ENCODE results near the gene CDH22. TPM values are rescaled to one million over a fixed set of nuclear protein-coding genes. Genes with fewer than 3 reads are reported as not detected.

CDH22 gene
- total and polyA plus RNA-seq, 10 of the 15 experiments (the other 5 are each of a cell fraction or from before 2014, with no cell fraction given): not detected

DNA sequence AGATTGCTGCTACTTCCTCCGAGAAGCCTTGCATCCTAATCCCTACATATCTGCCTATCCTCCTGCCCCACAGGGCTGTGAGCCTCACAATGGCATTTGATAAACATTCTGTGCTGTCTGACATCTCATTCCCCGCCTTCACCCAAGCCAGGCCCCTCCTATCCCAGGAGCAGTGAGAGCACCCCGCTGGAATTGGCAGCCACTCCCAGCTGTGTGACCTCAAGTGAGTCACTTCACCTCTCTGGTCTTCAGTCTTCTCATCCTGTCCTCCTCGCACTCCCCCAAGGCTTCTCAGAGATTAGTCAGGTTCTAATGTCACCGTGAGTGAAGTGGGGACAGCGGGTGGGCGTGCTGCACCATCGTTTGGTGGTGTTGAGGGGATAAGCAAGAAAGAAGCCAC is 81.7 kb downstream of the CDH22 start (continued):
- TF ChIP-seq CBFB (IDR thresholded peaks at IDR 0.05; ENCODE audit: low read depth): no peak

DNA sequence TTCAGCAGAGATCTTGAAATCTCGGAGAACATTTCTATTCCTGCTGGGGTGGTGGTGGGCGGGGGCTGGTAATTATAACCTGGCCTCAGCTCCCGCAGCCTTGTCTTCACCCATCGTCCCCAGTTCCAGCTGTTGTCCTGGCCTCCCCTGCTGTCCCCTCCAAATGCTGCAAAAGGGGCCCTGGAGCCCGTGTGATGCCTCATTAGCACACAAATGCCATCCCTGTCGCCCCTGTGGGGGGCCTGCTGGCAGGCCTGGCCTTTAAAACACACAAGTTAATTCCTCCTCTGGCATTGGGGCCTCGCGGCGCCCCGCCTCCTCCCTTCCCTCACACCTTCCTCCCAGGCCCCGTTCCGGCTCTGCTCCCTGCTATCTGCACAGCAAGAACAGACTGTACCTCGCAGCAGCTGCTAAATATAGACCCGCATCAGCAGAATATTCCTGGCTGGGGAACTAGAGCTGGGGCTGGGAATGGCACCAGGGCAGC is 85.7 kb downstream of the CDH22 start:
- SMC1A ChIA-PET (ENCODE audit: uncharacterized antibody, unreplicated experiment): no interaction called here
- intact Hi-C loops (cut with micrococcal nuclease; ENCODE audit: unreplicated experiment) (no loop called here), in situ Hi-C loops (cut with MboI) (no loop called here)
- WGBS (ENCODE audit: insufficient coverage, insufficient replicate concordance, low lambda C conversion rate, missing lambda C conversion rate): 14% methylated on average over 13 of the region's 14 CpGs
- Histone ChIP-seq H3K4me2 (ENCODE audit: control insufficient read depth, insufficient read depth) (no peak overlapping the region), H3K9me3 (replicated peaks; ENCODE audit: control insufficient read depth, insufficient read depth, low read length) (no peaks in the 10 kb centered on the region; the same call in 2 of the 3 replicates), H3K4me3 (no peak overlapping the region), H3K36me3 (ENCODE audit: control insufficient read depth in 2 of 2, insufficient read depth in 2 of 2, low read length in 1 of 2) (no peaks in the 10 kb centered on the region), H3K27me3 (replicated peaks in 1 of 2; ENCODE audit: control insufficient read depth in 2 of 2, insufficient read depth in 2 of 2, low read length in 1 of 2) (no peaks in the 10 kb centered on the region; a peak in 1 of 4 replicates), H3K27ac (ENCODE audit: control insufficient read depth, insufficient read depth) (no peak overlapping the region), H4K20me1 (ENCODE audit: control insufficient read depth, insufficient read depth) (no peaks in the 10 kb centered on the region), H3K4me1 (ENCODE audit: control insufficient read depth, insufficient read depth, low read length) (no peaks in the 10 kb centered on the region), H3K79me2 (ENCODE audit: control insufficient read depth, insufficient read depth, low read length) (no peaks in the 10 kb centered on the region), H3K9ac (ENCODE audit: control insufficient read depth, insufficient read depth, low read length) (no peak overlapping the region), H2AFZ (ENCODE audit: control insufficient read depth, low read depth, low read length) (no peak overlapping the region)
- FAIRE-seq (no peak), ATAC-seq (no peak), DNase-seq (ENCODE audit: low read depth, low spot score) (no peak)
- BruUV-seq (replicated peaks): no TSS peak
- CTCF ChIA-PET: no interaction called here
- POLR2A ChIA-PET: no interaction called here
- RAD21 ChIA-PET (ENCODE audit: unreplicated experiment): no interaction called here
- TF ChIP-seq, protein P1, sequence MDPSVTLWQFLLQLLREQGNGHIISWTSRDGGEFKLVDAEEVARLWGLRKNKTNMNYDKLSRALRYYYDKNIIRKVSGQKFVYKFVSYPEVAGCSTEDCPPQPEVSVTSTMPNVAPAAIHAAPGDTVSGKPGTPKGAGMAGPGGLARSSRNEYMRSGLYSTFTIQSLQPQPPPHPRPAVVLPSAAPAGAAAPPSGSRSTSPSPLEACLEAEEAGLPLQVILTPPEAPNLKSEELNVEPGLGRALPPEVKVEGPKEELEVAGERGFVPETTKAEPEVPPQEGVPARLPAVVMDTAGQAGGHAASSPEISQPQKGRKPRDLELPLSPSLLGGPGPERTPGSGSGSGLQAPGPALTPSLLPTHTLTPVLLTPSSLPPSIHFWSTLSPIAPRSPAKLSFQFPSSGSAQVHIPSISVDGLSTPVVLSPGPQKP (IDR thresholded peaks at IDR 0.05; ENCODE audit: low read depth, low read length): no peak
- TF ChIP-seq, protein P2, sequence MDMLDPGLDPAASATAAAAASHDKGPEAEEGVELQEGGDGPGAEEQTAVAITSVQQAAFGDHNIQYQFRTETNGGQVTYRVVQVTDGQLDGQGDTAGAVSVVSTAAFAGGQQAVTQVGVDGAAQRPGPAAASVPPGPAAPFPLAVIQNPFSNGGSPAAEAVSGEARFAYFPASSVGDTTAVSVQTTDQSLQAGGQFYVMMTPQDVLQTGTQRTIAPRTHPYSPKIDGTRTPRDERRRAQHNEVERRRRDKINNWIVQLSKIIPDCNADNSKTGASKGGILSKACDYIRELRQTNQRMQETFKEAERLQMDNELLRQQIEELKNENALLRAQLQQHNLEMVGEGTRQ (IDR thresholded peaks at IDR 0.05; ENCODE audit: borderline replicate concordance, low read depth, low read length): no peak
- TF ChIP-seq, protein P3, sequence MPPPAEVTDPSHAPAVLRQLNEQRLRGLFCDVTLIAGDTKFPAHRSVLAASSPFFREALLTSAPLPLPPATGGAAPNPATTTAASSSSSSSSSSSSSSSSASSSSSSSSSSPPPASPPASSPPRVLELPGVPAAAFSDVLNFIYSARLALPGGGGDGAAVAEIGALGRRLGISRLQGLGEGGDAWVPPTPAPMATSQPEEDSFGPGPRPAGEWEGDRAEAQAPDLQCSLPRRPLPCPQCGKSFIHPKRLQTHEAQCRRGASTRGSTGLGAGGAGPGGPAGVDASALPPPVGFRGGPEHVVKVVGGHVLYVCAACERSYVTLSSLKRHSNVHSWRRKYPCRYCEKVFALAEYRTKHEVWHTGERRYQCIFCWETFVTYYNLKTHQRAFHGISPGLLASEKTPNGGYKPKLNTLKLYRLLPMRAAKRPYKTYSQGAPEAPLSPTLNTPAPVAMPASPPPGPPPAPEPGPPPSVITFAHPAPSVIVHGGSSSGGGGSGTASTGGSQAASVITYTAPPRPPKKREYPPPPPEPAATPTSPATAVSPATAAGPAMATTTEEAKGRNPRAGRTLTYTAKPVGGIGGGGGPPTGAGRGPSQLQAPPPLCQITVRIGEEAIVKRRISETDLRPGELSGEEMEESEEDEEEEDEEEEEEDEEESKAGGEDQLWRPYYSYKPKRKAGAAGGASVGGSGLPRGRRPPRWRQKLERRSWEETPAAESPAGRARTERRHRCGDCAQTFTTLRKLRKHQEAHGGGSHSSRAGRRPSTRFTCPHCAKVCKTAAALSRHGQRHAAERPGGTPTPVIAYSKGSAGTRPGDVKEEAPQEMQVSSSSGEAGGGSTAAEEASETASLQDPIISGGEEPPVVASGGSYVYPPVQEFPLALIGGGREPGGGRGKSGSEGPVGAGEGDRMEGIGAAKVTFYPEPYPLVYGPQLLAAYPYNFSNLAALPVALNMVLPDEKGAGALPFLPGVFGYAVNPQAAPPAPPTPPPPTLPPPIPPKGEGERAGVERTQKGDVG (CRISPR knock-in tag; IDR thresholded peaks at IDR 0.05): no peak
- no peak for TF ChIP-seq MEF2A (IDR thresholded peaks at IDR 0.05; ENCODE audit: insufficient read depth, low read depth, low read length)
- TF ChIP-seq, protein P4, sequence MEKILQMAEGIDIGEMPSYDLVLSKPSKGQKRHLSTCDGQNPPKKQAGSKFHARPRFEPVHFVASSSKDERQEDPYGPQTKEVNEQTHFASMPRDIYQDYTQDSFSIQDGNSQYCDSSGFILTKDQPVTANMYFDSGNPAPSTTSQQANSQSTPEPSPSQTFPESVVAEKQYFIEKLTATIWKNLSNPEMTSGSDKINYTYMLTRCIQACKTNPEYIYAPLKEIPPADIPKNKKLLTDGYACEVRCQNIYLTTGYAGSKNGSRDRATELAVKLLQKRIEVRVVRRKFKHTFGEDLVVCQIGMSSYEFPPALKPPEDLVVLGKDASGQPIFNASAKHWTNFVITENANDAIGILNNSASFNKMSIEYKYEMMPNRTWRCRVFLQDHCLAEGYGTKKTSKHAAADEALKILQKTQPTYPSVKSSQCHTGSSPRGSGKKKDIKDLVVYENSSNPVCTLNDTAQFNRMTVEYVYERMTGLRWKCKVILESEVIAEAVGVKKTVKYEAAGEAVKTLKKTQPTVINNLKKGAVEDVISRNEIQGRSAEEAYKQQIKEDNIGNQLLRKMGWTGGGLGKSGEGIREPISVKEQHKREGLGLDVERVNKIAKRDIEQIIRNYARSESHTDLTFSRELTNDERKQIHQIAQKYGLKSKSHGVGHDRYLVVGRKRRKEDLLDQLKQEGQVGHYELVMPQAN (conservative IDR thresholded peaks at IDR 0.05): no peak
- TF ChIP-seq YY1 (IDR thresholded peaks at IDR 0.05; ENCODE audit: low read depth, low read length): no peak
- no peak for TF ChIP-seq SMAD5 (IDR thresholded peaks at IDR 0.05; ENCODE audit: low read depth)
- TF ChIP-seq, protein P5, sequence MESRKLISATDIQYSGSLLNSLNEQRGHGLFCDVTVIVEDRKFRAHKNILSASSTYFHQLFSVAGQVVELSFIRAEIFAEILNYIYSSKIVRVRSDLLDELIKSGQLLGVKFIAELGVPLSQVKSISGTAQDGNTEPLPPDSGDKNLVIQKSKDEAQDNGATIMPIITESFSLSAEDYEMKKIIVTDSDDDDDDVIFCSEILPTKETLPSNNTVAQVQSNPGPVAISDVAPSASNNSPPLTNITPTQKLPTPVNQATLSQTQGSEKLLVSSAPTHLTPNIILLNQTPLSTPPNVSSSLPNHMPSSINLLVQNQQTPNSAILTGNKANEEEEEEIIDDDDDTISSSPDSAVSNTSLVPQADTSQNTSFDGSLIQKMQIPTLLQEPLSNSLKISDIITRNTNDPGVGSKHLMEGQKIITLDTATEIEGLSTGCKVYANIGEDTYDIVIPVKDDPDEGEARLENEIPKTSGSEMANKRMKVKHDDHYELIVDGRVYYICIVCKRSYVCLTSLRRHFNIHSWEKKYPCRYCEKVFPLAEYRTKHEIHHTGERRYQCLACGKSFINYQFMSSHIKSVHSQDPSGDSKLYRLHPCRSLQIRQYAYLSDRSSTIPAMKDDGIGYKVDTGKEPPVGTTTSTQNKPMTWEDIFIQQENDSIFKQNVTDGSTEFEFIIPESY (IDR thresholded peaks at IDR 0.05): no peak
- TF ChIP-seq TCF7 (IDR thresholded peaks at IDR 0.05; ENCODE audit: borderline replicate concordance): no peak
- TF ChIP-seq FOXM1 (IDR thresholded peaks at IDR 0.05; ENCODE audit: low read depth, low read length): no peak
- TF ChIP-seq, protein P6, sequence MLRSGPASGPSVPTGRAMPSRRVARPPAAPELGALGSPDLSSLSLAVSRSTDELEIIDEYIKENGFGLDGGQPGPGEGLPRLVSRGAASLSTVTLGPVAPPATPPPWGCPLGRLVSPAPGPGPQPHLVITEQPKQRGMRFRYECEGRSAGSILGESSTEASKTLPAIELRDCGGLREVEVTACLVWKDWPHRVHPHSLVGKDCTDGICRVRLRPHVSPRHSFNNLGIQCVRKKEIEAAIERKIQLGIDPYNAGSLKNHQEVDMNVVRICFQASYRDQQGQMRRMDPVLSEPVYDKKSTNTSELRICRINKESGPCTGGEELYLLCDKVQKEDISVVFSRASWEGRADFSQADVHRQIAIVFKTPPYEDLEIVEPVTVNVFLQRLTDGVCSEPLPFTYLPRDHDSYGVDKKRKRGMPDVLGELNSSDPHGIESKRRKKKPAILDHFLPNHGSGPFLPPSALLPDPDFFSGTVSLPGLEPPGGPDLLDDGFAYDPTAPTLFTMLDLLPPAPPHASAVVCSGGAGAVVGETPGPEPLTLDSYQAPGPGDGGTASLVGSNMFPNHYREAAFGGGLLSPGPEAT (IDR thresholded peaks at IDR 0.05; ENCODE audit: low read depth): no peak

Data from GM12878 (cell line).